SIG-M5 (cell line): ENCODE data around the gene CLEC4M.
"Not testable (repeated sequence)": the region's sequence is repeated elsewhere in the genome, so short reads cannot be mapped to it uniquely, and the experiment has no call there.

Source experiments
- DNase-seq: peaks from one replicate; lab custom pipeline; 2025; lab: John Stamatoyannopoulos, UW

Gene CLEC4M

GRCh38 chr19:7742575-7742974 is 20.5 kb upstream of the CLEC4M start:
- no peak for DNase-seq

- no peak for DNase-seq
These were observed 20.1 kb upstream of the CLEC4M start for GRCh38 chr19:7742991-7743390.

DNA sequence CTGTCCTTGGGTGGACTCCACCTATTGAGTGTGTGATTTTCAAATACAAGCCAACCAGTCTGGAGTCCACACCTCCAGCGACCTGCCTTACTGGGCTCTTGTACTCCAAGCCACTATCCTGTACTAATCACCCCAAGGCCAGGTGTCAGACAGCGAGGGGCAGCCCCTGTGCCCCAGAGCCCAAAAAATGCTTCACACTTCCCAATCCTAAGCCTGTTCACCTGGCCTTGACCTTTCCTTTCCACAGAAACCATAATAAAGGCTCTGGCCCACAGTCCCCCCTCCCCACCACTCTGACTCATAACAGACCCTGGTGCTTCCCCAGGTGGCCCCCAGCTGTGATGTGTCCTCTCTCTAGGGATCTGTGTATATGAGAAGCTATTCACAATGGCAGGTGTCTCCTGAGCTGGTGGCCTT is 19.6 kb upstream of the CLEC4M start:
- DNase-seq = no peak

- DNase-seq = no peak
These were observed 18.8 kb upstream of the CLEC4M start for GRCh38 chr19:7744199-7744786.

DNA sequence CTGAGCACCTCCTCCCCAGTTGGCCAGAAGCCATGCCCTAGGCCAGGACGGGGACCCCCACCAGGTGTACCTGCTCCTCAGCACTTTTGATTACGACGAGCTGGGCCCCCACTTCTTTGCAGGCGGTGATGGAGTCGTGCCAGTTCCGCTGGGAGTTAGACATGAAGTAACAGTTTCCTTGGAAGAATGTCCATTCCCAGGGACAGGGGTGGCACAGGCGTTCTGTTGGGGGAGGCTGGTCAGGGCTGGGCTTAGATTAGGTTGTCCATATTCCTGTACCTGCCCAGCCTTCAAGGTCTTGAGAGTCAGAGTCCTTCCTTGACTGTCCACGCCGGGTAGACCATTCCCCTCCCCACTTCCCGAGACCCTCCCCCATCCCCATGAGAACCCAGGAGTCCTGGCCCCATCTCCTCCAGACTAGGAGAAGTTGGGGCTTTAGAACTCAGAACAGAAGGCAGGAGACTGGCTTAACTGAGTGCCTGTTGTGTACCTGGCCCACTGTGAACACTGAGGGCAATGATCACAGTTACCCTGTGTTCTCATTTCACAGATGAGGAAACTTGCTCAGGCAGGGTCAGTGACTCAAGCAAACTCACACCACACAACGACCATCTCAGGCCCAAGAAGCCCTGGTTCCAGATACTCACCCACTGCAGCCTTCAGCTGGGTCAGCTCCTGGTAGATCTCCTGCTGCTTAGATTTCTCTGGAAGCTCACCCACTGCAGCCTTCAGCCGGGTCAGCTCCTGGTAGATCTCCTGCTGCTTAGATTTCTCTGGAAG is 18.0 kb upstream of the CLEC4M start:
- DNase-seq = no peak

DNA sequence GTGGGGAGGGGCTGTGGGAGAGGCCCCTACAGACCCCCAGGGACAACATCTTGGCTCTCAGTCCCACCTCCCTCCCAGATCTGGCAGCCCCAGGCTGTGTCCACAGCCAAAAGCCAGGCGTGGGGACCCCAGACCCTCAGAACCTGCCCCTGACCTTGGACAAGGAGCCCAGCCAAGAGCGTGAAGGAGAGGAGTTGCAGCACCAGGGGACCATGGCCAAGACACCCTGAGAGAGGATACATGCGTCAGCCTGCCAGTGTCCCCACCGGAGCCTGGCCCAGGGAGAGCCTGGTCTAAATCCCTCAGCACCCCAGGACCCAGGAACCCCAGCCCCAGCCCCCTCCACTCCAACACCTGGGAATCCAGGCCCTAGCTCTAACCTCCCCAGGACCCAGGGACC is 16.7 kb upstream of the CLEC4M start:
- DNase-seq = not testable (repeated sequence)

- no peak for DNase-seq
These were observed 15.8 kb upstream of the CLEC4M start, which contains the start of gene CD209 for GRCh38 chr19:7746903-7747884. TSS of gene CD209 (minus strand) at chr19:7747534. CDS start at chr19:7747511, 23 bp downstream.

- DNase-seq = no peak
These were observed 14.9 kb upstream of the CLEC4M start for GRCh38 chr19:7748171-7748570.

DNA sequence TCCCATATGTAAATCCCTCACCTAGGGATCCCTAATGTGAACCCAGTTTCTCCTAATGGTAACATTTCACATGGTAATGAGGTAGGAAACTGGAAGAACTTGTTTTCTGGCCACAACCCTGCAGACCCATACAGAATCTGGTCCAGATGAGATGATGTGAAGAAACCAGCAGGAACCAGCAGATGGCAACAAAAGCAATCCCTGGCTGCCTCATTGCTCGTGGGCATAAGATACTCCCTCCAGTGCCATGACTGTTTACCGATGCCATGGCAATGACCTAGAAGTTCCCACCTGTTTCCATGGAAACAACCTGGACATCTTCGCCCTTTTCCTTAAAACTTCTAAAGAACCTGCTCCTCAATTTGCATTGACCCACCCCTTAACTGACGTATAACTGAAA is 14.3 kb upstream of the CLEC4M start:
- no peak for DNase-seq

DNA sequence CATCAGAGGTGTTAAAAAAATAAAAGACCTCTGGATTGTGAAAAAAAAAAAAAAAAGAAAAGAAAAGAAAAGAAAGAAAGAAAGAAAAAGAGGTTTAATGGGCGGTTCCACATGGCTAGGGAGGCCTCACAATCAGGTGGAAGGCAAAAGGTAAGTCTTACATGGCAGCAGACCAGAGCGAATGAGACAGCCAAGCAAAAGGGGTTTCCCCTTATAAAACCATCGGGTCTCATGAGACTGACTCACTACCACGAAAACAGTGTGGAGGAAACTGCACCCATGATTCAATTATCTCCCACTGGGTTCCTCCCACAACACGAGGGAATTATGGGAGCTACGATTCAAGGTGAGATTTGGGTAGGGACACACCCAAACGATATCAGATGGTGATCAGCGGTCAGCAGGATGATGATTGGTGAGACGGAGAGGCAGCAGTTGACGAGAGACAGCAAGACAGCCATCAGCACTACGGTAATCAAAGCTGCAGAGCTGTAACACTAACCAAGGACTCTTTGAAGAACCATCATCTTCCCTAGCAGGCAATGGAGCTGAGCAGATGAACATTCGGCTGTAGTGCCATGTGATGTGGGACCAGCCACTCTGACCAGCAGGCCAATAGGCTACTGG is 11.8 kb upstream of the CLEC4M start:
- no peak for DNase-seq

DNA sequence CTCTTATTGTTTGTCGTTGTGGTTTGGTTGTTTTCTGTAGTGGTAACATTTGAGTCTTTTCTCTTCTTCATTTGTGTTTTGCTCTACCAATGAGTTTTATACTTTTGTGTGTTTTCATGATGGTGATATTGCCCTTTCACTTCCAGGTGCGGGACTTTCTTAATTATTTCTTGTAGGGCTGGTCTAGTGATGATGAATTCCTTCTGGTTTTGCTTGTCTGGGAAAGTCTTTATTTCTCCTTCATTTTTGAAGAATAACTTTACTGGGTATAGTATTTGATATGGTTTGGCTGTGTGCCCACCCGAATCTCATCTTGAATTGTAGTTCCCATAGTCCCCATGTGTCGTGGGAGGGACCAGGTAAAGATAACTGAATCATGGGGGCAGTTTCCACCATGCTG is 6.8 kb upstream of the CLEC4M start:
- DNase-seq = no peak

GRCh38 chr19:7757358-7757757 is 5.7 kb upstream of the CLEC4M start:
- DNase-seq = no peak

DNA sequence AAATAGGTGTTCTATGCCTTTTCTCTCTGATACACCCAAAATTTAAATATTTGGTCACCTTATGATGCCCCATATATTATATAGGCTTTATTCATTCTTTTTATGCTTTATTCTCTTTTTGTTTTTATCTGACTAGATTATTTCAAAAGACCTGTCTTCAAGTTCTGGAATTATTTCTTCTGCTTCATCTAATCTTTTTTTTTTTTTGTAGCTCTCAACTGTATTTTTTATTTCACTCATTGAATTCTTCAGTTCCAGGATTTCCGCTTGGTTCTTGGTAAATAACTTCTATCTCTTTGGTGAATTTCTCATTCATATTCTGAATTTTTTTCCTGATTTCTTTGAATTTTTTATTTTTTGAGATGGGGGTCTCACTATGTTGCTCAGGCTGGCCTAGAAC is 3.9 kb upstream of the CLEC4M start:
- DNase-seq = no peak

DNA sequence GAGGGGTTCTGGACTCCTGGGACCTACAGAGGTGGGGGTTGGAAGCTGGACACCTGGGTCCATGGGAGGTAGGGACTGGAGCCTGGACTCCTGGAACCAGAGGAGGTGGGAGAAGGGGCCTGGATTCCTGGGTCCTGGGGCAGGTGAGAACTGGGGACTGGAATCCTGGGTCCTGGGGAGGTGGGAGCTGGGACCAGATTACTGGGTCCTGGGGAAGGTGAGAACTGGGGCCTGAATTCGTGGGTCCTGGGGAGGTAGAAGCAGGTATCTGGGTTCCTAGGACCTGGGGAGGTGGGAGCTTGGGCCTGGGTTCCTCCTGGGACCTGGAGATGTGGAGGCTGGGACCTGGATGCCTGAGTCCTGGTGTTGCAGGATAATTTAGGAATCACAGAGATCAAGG is 653 bp downstream of the CLEC4M start:
- no peak for DNase-seq

DNA sequence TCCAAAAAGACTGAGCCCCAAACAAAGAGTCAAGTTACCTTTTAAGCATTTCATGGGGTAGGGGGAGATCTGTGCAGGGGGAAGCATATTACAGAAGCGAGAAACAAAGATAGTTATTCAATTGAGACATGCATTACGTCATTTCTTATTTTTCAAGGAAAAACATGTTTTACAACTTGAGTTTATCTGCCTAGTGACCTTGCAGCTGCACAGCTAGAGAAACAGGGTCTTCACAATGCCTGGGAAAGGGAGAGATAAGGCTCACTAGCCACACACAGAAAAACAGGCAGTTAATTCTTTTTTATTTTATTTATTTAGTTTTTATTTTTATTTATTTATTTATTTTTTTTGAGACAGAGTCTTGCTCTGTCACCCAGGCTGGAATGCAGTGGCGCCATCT is 1.1 kb downstream of the CLEC4M start:
- not testable (repeated sequence) for DNase-seq

DNA sequence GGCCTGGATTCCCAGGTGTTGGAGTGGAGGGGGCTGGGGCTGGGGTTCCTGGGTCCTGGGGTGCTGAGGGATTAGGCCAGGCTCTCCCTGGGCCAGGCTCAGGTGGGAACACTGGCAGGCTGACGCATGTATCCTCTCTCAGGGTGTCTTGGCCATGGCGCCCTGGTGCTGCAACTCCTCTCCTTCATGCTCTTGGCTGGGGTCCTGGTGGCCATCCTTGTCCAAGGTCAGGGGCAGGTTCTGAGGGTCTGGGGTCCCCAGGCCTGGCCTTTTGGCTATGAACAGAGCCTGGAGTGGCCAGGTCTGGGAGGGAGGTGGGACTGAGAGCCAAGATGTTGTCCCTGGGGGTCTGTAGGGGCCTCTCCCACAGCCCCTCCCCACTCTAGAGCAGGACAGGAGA is 2.0 kb downstream of the CLEC4M start:
- DNase-seq = not testable (repeated sequence)

GRCh38 chr19:7766535-7766934 is 3.5 kb downstream of the CLEC4M start:
- no peak for DNase-seq

DNA sequence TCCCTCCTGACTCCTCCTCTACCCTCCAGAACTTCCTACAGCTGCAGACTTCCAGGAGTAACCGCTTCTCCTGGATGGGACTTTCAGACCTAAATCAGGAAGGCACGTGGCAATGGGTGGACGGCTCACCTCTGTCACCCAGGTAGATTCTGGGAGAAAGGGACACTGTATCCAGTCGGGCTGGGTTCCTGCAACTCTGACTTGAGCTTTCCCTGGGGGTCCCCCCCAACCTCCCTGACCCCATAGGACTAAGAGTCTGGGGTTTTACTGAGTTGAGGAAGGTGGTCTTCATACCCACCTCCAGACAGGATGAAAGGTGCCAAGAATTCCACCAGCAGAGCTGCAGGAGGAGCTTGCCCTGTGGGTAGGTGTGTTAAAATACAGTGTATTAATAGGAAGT is 4.4 kb downstream of the CLEC4M start:
- no peak for DNase-seq

DNA sequence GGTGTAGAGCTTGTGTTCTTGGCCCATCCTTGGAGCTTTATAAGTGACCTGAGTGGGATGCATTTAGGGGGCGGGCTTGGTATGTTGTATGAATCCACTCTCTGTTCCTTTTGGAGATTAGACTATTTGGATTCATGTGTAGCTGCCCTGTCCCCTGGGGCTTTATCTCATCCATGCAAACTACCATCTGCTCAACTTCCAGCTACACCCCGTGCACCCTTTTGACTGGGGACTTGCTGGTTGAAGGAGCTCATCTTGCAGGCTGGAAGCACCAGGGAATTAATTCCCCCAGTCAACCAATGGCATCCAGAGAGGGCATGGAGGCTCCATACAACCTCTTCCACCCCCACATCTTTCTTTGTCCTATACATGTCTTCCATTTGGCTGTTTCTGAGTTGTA is 6.1 kb downstream of the CLEC4M start:
- no peak for DNase-seq

GRCh38 chr19:7771072-7771471 is 8.0 kb downstream of the CLEC4M start:
- DNase-seq = no peak

DNA sequence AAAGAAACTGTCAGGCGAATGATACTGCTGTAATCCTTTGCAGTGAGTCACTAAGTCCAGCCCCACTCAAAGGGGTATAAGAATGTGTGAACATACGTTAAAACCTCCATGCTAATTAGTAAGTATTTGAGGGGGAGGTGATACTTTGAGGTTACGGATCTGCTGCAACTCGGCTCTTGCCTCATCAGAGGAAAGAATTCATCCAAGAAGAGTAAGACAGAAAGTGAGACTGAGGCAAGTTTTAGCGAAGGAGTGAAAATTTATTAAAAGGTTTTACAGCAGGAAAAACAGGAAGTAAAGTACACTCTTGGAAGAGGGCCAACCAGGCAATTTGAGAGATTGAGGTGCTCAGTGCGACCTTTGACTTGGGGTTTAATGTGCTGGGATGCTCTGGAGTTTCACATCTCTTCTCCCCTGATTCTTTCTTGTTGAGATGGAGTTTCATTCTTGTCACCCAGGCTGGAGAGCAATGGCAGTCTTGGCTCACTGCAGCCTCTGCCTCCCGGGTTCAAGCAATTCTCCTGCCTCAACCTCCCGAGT is 9.8 kb downstream of the CLEC4M start:
- peak; percentile 99 for DNase-seq

- DNase-seq = no peak
These were observed 10.8 kb downstream of the CLEC4M start for GRCh38 chr19:7773841-7774240.
